HG02763 (cell line): ENCODE data around the gene CD72.
"Not testable (repeated sequence)": the region's sequence is repeated elsewhere in the genome, so short reads cannot be mapped to it uniquely, and the experiment has no call there.

Experiments
- ATAC-seq: cut with Tn5 transposase; IDR thresholded peaks from one replicate; pipeline ENCODE4 v1.9.1; 2021; ENCODE audit warnings: mild to moderate bottlenecking, moderate library complexity; ENCODE audit not compliant: unreplicated experiment

CD72 gene

DNA sequence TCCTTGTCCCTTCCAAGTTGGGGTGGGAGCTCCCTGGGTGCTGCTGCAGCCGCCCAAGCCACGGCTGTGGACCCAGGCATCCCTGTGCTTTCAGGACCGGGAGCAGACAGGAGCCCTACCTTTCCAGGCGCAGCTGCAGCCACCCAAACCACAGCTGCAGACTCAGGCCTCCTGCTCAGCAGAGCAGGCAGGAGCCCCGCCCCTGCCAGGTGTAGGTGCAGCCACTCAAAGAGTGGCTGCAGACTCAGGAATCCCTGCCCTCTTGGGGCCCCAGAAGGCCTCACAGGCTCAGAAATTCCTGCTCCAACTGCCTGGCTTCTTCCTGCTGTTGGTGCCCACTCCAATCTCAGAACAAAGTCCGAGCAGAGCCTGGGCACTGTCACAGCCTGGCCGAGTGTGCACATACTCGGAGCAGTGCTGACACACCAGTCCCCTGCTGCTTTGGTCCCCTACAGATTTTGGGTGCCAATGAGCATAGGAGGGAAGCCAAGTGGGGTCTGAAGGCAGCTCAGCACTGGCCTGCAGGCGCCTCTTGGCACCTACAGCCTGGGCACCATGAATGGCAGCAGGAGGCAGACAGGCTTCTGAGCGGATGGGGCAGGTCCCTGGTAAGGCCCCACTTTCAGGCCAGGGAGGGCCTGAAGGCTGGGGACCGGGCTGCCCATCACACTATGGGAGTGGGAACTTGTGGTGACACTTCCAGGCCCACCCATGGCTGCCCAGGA lies 19.2 kb downstream of the CD72 start:
- no peak for ATAC-seq

DNA sequence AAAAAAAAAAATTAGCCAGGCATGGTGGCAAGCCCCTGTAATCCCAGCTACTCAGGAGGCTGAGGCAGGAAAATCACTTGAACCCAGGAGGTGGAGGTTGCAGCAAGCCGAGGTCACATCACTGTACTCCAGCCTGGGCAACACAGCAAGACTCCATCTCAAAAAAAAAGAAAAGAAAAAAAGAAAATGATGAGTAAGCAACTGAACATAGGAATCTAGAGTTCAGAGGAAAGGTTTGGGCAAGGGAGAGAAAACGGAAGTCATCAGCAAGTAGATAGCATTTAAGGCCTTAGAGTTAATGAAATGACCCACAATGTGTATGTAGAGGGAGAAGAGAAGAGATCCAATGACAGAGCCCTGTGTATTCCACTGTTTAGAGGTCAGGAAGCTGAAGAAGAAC lies 21.3 kb downstream of the CD72 start:
- not testable (repeated sequence) for ATAC-seq

DNA sequence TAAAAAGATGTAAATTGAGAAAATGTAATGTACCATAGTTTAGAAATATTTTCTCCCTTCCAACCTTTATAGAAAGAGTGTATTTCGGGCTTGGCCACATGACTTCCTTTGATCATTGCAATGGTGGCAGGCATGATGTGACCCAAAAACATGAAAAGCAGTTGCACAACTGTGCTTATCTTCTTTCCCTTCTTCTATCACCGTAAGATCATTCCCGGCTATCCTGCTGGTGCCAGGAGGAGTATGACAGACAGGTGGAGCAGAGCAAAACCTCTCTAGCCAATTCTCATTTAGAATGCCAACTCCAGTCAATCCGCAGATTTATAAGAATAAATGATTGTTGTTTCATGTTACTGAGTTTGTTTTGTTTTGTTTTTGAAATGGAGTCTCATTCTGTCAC lies 23.7 kb downstream of the CD72 start:
- no peak for ATAC-seq

DNA sequence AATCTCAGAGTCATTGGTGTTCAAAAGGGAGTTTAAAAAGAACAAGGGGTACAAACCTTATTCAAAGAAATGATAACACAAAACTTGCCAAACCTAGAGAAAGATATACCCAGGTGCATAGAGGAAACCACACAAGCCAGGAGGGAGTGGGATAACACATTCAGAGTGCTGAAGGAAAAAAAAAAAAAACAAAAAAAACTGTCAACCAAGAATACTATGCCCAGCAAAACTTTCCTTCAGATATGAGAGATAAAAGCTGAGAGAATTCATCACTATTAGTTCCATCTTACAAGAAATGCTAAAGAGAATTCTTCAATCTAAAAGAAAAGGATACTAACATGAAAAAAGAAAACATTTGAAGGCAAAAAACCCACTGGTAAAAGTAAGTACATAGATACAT lies 24.6 kb downstream of the CD72 start:
- ATAC-seq: no peak

DNA sequence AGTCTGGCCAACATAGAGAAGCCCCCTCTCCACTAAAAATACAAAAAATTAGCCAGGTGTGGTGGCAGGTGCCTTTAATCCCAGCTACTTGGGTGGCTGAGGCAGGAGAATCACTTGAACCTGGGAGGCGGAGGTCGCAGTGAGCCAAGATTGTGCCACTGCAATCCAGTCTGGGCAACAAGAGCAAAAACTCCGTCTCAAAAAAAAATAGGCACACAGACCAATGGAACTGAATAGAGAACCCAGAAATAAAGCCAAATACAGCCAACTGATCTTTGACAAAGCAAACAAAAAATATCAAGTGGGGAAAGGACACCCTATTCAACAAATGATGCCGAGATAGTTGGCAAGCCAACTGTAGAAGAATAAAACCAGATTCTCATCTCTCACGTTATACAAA lies 29.7 kb downstream of the CD72 start:
- ATAC-seq: not testable (repeated sequence)

DNA sequence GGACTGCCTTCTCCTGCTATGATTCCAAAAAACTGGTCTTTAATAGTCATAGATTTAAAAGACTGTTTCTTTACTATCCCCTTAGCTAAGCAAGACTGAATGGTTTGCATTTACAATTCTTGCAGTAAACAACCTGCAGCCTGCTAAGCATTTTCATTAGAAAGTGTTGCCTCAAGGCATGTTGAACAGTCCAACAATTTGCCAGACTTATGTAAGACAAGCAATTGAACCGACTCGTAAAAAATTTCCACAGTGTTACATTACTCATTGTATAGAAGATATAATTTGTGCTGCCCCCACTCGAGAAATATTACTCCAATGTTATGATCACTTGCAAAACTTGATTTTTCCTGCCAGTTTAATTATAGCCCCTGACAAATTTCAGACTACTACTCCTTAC lies 33.5 kb downstream of the CD72 start:
- ATAC-seq: not testable (repeated sequence)

DNA sequence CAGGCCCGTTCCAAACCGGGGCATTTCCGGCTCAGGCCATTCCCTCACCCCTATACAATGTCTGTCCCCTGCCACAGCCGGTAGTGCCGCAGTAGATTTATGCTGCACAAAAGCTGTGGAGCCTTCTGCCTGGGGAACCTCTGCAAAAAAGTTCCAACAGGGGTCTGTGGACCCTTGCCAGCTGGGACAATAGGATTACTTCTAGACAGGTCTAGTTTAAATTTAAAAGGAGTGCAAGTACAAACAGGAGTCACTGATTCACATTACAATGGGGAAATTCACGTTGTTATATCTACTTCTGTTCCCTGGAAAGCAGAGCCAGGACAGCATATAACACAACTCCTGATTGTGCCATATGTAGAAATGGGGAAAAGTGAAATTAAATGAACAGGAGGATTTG lies 34.7 kb downstream of the CD72 start:
- not testable (repeated sequence) for ATAC-seq

DNA sequence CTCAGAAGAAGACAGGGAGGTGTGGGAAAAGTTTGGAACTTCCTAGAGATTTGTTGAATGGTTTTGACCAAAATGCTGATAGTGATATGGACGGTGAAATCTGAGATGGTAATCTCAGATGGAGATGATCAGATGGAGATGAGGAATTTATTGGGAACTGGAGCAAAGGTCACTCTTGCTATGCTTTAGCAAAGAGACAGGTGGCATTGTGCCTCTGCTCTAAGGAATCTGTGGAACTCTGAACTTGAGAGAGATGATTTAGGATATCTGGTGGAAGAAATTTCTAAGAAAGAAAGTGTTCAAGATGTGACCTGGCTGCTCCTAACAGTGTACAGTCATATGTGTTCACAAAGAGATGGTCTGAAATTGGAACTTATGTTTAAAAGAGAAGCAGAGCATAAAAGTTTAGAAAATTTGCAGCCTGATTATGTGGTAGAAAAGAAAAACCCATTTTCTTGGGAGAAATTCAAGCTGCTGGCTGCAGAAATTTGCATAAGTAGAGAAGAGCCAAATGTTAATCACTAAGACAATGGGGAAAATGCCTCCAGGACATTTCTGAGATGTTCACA lies 38.5 kb downstream of the CD72 start:
- ATAC-seq: not testable (repeated sequence)

DNA sequence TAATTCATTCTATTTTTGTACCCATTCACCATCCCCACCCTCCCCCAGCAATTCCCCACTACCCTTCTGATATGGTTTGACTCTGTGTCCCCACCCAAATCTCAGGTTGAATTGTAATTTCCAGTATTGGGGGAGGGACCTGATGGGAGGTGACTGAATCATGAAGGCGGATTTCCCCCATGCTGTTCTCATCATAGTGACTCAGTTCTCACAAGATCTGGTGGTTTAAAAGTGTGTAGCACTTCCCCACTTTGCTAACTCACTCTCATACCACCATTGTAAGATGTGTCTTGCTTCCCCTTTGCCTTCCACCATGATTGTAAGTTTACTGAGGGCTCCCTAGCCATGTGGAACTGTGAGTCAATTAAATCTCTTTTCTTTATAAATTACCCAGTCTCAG lies 39.1 kb downstream of the CD72 start:
- ATAC-seq: no peak

DNA sequence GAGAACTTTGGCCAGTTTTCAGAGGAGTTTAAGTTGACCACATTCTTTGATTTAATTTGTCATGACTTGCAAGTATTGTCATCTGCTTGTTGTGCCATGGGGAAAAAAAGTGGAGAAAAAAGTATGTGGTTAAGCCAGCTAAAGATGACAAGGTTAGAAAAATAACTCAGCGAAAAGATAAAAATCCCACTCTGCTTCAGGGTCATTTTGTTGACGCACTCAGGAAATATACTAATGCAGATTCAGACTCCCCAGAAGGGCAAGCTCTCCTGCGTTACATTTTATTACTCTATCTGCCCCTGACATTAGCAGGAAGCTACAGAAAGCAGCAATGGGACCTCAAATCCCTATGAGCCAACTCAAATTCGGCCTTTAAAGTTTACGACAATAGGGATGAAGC lies 40.7 kb downstream of the CD72 start:
- ATAC-seq: no peak

DNA sequence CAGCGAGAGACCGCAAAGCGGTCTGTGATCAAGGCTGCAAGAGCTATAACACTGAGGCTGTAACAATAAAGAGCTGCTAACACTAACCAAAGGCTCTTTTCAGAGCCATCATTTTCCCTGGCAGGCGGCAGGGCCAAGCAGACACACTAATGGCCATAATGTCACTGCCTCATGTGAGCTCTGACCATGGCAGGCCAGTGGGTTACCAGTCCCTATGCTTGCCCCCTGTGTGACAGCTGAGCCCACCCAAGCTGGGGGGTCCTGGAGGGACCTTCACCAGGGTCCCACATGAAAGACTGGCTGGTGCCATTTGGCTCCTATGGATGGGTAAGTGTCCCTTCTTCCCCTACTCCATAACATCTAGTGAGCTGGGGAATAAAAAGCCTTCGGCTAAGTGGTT lies 42.7 kb downstream of the CD72 start:
- no peak for ATAC-seq

DNA sequence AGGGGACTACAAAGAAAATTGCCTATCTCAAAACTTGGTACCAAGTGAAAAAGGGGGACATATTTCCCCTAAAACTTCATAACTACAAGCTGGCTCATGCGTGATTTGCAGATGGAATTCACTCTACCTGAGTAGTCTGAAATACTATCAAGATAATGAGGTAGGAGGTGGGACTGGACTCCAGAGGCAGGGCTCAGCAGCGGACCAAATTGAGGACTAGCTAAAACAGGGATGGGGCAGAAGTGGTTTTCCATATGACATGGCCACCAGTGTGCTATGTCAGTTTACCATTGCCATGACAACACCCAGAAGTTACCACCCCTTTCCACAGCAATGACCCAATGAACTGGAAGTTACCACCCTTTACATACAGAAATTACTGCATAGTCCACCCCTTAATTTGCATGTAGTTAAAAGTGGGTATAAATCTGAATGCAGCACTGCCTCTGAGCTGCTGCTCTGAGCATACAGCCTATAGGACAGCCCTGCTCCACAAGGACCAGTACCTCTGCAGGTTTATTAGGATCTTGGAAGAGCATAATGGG lies 43.6 kb downstream of the CD72 start:
- ATAC-seq: no peak

DNA sequence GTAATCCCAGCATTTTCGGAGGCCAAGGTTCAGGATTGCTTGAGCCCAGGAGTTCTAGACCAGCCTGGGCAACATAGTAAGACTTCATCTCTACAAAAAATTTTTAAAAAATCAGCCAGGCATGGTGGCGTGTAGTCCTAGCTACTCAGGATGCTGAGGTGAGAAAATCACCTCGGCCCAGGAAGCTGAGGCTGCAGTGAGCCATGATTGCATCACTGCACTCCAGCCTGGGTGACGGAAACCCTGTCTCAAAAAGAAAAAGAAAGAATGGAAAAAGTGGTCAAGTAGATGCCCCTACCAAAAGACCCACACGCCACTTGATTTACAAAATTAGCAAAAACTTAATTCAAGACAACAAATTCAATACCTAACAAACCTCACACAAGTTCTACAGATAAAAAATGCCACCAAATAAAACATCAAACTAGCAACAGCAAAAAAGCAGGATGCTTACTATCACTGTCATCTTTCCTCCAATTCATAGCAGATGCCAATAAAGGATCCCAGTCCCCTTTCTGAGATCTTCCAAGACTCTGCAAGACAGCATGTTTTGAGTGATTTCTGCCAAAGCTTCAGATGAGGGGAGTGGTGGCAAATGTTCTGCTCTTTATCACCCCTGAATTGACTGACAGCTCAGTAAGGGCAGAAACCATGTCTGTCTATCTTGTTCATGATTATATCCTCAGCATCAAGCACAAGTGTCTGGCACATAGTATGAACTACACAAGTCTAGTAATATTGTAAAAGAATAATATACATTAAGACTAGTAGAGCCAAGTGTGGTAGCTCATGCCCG lies 47.3 kb downstream of the CD72 start:
- no peak for ATAC-seq

DNA sequence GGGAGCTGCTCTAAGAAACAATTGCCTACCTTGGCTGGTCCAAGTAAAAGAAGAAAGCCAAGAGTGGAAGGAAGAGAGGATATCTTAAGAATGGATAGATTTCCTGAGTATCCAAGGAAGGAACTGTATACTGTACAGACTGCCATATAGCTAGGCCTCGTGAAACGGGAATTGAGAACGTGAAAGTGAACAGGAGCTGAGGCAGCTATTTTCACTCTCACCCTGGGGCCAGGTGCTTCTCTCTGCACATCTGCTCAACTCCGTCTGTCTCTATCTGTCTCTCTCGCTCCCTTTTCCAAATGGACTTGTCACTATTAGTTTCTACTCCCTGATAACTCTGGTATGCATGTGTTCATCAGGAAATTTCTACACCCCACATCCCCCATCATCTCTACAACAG lies 49.0 kb downstream of the CD72 start:
- no peak for ATAC-seq

DNA sequence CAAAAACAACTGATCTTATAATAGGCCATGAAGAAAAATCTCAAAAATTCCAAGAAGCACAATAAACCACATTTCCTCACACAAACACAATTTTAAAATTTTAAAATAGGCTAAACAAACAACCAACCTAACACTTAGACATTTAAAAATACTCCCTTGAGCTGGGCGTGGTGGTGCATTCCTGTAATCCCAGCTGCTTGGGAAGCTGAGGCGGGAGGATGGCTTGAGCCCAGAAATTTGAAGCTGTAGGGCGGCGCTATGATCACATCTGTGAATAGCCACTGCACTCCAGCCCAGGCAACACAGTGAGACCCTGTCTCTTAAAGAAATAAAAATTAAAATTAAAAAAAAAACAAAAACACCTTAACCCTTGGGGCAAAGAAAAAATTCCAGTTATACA lies 50.0 kb downstream of the CD72 start:
- no peak for ATAC-seq

DNA sequence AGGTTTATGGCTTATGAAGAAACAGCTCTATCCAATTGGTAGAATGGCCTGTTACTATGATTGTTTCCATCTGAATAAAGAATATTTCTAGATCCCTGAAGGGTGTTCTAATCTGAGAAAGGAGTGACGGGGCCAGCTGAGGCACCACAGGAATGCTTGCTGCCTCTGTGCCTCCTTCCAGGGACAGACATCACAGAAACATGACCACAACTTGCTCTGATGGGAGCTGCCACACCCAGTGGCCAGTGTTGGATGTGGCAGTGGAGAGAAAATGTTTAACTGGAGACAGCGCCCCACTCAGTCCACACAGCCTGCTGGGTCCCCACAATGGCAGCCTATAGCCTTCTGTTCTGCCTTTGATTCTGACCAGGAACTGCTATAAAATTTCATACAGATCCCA lies 51.8 kb downstream of the CD72 start:
- no peak for ATAC-seq

DNA sequence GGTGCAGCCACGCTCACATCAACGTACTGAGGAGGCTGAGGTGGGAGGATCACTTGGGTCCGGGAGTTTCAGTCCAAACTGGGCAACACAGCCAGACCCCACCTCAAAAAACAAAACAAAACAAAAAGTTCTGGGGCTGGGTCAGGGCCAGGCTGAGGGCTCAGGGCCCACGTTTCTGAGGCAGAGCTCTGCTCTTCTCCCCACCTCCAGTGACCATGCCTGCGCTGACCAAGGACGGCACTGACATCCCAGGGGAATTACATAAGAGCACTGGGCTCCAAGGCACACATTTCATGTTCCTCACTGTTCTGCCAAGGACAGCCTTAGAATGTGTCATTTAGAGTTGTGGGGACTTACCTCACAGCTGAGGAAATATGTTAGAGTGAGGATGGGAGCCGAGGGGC lies 53.6 kb downstream of the CD72 start:
- no peak for ATAC-seq

DNA sequence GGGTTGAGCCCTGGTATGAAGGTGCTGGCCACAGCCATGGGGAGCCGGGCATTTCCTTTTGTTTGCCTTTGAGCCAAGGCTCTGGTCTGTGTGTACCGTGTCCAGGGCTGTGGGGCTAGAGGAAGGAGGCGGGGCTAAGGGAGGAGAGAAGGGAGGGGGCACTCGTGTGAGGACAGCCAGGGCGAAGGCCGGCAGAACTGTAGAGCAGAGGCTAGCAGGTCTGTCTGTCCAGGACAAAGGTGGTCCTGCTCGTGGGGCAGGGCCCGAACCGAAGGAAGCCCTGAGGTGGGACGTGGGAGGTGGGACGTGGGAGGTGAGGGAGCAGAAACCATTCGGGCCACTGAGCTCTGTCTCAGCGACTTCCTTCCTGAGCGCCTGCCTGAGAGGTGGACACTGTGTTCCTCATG lies 54.4 kb downstream of the CD72 start:
- ATAC-seq: no peak

DNA sequence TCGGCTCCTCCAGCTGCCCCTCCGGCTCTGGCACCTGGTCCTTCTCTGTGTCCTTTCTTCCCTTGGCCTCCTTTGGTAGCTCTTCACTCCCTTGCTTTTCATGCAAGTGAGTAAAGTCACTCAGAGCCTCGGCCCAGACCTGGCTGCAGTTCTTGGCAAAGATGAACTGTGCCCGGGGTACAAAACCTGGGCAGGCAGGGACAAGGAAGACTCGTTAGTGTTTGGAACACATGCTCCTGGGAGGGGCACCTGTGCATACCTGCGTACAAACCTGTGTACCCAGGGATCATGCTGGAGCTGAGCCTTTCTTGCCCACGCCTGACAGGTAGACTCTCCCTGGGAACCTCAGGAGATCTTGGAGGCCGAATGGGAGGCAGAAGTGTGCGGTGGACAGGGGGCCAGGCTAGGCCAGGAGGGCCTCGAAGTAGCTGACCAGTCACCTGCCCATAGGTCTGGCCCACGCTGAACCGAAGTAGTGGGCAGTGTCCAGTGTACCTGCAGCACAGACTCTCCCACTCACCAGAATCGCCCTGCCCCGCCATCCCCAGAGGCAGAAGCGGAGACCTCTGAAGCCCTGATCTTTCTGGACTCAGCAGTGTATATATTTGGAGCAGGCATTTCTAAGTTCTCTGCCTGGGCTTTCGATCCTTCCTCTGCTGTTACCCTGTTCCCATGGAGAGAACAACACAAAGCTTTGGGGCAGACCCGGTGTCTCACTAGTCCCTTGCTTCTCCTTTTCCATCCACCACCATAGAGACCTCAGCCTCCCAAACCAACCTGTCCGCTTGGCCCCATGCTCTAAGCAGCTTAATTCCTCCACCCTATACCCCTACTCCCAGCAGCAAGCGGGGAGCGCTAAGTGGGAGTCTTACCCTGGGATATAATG lies 55.1 kb downstream of the CD72 start:
- no peak for ATAC-seq

DNA sequence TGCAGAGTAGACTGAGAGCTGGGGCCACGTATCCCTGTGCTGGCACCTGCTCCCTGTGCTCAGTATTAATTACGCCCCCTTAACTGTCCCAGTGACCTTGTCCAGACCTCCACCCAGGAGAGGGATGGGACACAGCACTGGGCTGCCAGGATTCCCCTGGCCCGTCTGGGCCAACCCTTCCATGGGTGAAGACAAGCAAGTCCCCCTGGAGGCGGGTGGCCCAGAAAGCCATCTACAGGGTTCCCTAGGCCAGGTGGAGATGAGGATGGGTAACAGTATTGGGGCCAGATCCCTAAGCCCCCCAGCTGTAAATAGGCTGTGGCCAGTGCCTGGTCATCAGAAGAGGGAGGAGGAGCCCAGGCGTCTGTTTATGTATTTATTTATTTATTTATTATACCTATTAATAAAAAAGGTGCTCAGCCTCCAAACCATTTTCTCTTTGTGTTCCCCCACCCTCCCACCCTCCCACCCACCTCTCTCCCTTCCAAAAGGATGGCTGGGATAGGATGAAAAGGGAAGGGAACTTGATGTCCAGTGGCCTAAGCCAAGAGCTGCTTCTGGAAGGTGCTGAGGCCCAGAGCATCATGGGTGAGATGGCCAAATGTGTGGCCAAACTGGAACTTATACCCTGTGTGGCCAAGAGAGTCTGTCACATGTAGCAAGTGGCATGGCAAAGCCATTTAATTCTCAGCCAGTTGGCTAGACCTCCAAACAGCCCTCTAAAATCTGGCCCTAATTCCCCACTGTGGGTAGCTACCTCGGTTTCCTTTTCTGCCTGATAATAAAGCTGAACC lies 56.5 kb downstream of the CD72 start:
- no peak for ATAC-seq
